Urinary bladder (tissue), 4 donors: Measurements from ENCODE around the gene CAPN15. TPM values are rescaled to one million over a fixed set of nuclear protein-coding genes. Genes with fewer than 3 reads are reported as not detected.

ENCODE experiments used
- DNase-seq: peaks from one replicate; pipeline ENCODE4 v3.0.0-alpha.2; 2015; ENCODE audit errors: extremely low spot score
- H3K27ac ChIP-seq: one replicate; pipeline ENCODE4 v1.5.1; 2013; ENCODE audit warnings: low read depth, mild to moderate bottlenecking, moderate library complexity
- H3K36me3 ChIP-seq: one replicate; pipeline ENCODE4 v1.6.1; 2013; ENCODE audit warnings: mild to moderate bottlenecking, moderate library complexity; ENCODE audit not compliant: insufficient read depth
- H3K4me1 ChIP-seq: one replicate; pipeline ENCODE4 v1.6.1; 2013; ENCODE audit warnings: mild to moderate bottlenecking, moderate library complexity; ENCODE audit not compliant: insufficient read depth
- H3K4me3 ChIP-seq: one replicate; pipeline ENCODE4 v1.5.1; 2013; ENCODE audit warnings: low read depth, low read length
- WGBS: extraction: QIAGEN DNeasy Blood & Tissue Kit; methylation state at CpG from one replicate; pipeline ENCODE4 v1.1.7; 2013; 5-methylcytosine and 5-hydroxymethylcytosine counted together
- polyA plus RNA-seq: library from polyadenylated mRNA; stranded (reverse); fragments of 200-250 nt; gene quantifications from one replicate; pipeline ENCODE4 v1.2.3, GENCODE V29; 2013
- total RNA-seq: library from RNA; depleted of rRNA; stranded (reverse); fragments of >200 nt; gene quantifications from one replicate; pipeline ENCODE4 v1.2.3, GENCODE V29; 2014
- donor health status: healthy with polysubstance abuse.
- donor health status: healthy.

The CAPN15 gene
- total and polyA plus RNA-seq, 2 donors = 12.7 to 30.3 TPM

GRCh38 chr16:515175-515938, 12.2 kb upstream of the CAPN15 start:
- H3K4me3 ChIP-seq = no peak overlapping the region
- no peak for DNase-seq
- no peaks in the 10 kb centered on the region for H3K36me3 ChIP-seq

GRCh38 chr16:515939-516226, 11.6 kb upstream of the CAPN15 start:
- 97% methylated on average over 11 of the region's 11 CpGs for WGBS
- no peak overlapping the region for H3K4me3 ChIP-seq
- no peak for DNase-seq
- H3K27ac ChIP-seq = no peak overlapping the region
- H3K36me3 ChIP-seq = no peaks in the 10 kb centered on the region
- no peaks in the 10 kb centered on the region for H3K4me1 ChIP-seq

More at GRCh38 chr16:515175-515938, 12.2 kb upstream of the CAPN15 start:
- 94% methylated on average over 45 of the region's 45 CpGs for WGBS
- H3K4me1 ChIP-seq = no peaks in the 10 kb centered on the region
- no peak overlapping the region for H3K27ac ChIP-seq

GRCh38 chr16:516301-516700, 11.2 kb upstream of the CAPN15 start:
- Histone ChIP-seq H3K4me3 (no peak overlapping the region), H3K4me1 (no peaks in the 10 kb centered on the region), H3K27ac (no peak overlapping the region), H3K36me3 (no peaks in the 10 kb centered on the region)
- WGBS = 93% methylated on average over 8 of the region's 8 CpGs
- no peak for DNase-seq

GRCh38 chr16:518858-519257, 8.7 kb upstream of the CAPN15 start:
- DNase-seq = no peak
- 88% methylated on average over 9 of the region's 9 CpGs for WGBS

GRCh38 chr16:519425-519824, 8.1 kb upstream of the CAPN15 start:
- H3K27ac ChIP-seq = no peak overlapping the region
- no peak for DNase-seq
- H3K4me3 ChIP-seq = no peak overlapping the region
- no peaks in the 10 kb centered on the region for H3K36me3 ChIP-seq
- 93% methylated on average over 19 of the region's 19 CpGs for WGBS
- no peaks in the 10 kb centered on the region for H3K4me1 ChIP-seq

More at GRCh38 chr16:518858-519257, 8.7 kb upstream of the CAPN15 start:
- no peaks in the 10 kb centered on the region for H3K36me3 ChIP-seq
- H3K4me1 ChIP-seq = no peaks in the 10 kb centered on the region
- H3K4me3 ChIP-seq = no peak overlapping the region
- no peak overlapping the region for H3K27ac ChIP-seq

GRCh38 chr16:519841-520687, 7.4 kb upstream of the CAPN15 start:
- no peaks in the 10 kb centered on the region for H3K4me1 ChIP-seq
- no peak overlapping the region for H3K27ac ChIP-seq
- H3K36me3 ChIP-seq = no peaks in the 10 kb centered on the region
- H3K4me3 ChIP-seq = no peak overlapping the region
- no peak for DNase-seq
- WGBS = 90% methylated on average over 35 of the region's 35 CpGs

- H3K36me3 ChIP-seq = no peaks in the 10 kb centered on the region
- DNase-seq = no peak
- 92% methylated on average over 13 of the region's 13 CpGs for WGBS
Measured at GRCh38 chr16:520847-521246, 6.7 kb upstream of the CAPN15 start.

GRCh38 chr16:521381-522210, 5.9 kb upstream of the CAPN15 start:
- no peak for DNase-seq
- Histone ChIP-seq H3K4me1 (peaks cover 5% of the 10 kb centered on the region), H3K27ac (no peak overlapping the region), H3K4me3 (no peak overlapping the region), H3K36me3 (no peaks in the 10 kb centered on the region)
- WGBS = 80% methylated on average over 34 of the region's 34 CpGs

More at GRCh38 chr16:520847-521246, 6.7 kb upstream of the CAPN15 start:
- Histone ChIP-seq H3K4me3 (no peak overlapping the region), H3K27ac (no peak overlapping the region), H3K4me1 (peaks cover 1% of the 10 kb centered on the region)

- Histone ChIP-seq H3K36me3 (no peaks in the 10 kb centered on the region), H3K4me1 (peaks cover 5% of the 10 kb centered on the region), H3K27ac (no peak overlapping the region), H3K4me3 (no peak overlapping the region)
- no peak for DNase-seq
- WGBS = 64% methylated on average over 23 of the region's 23 CpGs
Measured at GRCh38 chr16:522320-523096, 5.0 kb upstream of the CAPN15 start.

GRCh38 chr16:523097-523741, 4.3 kb upstream of the CAPN15 start:
- 92% methylated on average over 22 of the region's 22 CpGs for WGBS
- Histone ChIP-seq H3K36me3 (no peaks in the 10 kb centered on the region), H3K4me1 (peaks cover 5% of the 10 kb centered on the region), H3K4me3 (no peak overlapping the region), H3K27ac (no peak overlapping the region)
- no peak for DNase-seq

- WGBS = 77% methylated on average over 24 of the region's 24 CpGs
- Histone ChIP-seq H3K36me3 (no peaks in the 10 kb centered on the region), H3K4me1 (peaks cover 5% of the 10 kb centered on the region), H3K4me3 (no peak overlapping the region), H3K27ac (no peak overlapping the region)
- no peak for DNase-seq
Measured at GRCh38 chr16:524274-525040, 3.1 kb upstream of the CAPN15 start.

- no peak overlapping the region for H3K27ac ChIP-seq
Measured at GRCh38 chr16:525123-525519, 2.4 kb upstream of the CAPN15 start.

More at GRCh38 chr16:525123-525519, 2.4 kb upstream of the CAPN15 start:
- WGBS = 93% methylated on average over 8 of the region's 8 CpGs
- DNase-seq = no peak
- Histone ChIP-seq H3K36me3 (no peaks in the 10 kb centered on the region), H3K4me1 (peaks cover 5% of the 10 kb centered on the region), H3K4me3 (no peak overlapping the region)
